ENCODE data around the gene FAM162B. TPM values are rescaled to one million over a fixed set of nuclear protein-coding genes. Genes with fewer than 3 reads are reported as not detected.
"Not testable (repeated sequence)": the region's sequence is repeated elsewhere in the genome, so short reads cannot be mapped to it uniquely, and the experiment has no call there.

The FAM162B gene
- total RNA-seq, 1 experiment from 2014 or later, result 2.1 TPM

DNA sequence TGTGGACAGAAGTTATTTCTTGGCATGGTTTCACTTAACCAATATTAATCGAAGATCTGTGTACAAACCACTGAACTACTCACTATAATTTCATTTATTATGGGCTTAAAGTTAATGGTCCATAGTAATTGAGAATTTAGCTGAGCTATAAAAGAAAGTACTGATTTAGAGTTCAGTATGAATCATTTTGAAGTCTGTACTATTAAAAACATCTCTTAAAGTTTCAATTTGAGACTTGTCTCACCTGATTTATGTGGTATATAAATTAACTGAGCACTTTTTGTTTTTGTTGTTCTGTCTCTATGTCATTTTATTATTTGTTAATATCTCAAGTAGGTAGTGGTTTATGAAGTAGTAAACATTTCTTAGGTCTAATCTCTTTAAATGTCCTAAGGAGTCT, 59.6 kb downstream of the FAM162B start:
- H3K27me3 Mint-ChIP-seq (ENCODE audit: low read depth), result no peaks in the 10 kb centered on the region
- no peak overlapping the region for H3K27ac ChIP-seq (ENCODE audit: insufficient read length, low read depth, low read length)
- no peak overlapping the region for H2BK20ac ChIP-seq (ENCODE audit: low read depth, low read length, poor library complexity, severe bottlenecking)
- no peaks in the 10 kb centered on the region for H3K23me2 ChIP-seq (ENCODE audit: insufficient read length, low read depth, low read length, poor library complexity, severe bottlenecking)
- no peak overlapping the region for H3K4ac ChIP-seq (ENCODE audit: low read depth, low read length)
- H3K27ac Mint-ChIP-seq, result no peak overlapping the region
- no peaks in the 10 kb centered on the region for H3K79me2 ChIP-seq (ENCODE audit: insufficient read depth, low read length)
- H4K20me1 ChIP-seq (ENCODE audit: control insufficient read depth, insufficient read depth, insufficient read length), result no peaks in the 10 kb centered on the region
- H3K79me1 ChIP-seq (ENCODE audit: insufficient read depth, low read depth, low read length, poor library complexity, severe bottlenecking), result no peaks in the 10 kb centered on the region
- H3K56ac ChIP-seq (ENCODE audit: insufficient read length, low read depth, low read length), result no peak overlapping the region
- no peak overlapping the region for H3K4me3 Mint-ChIP-seq
- H2BK120ac ChIP-seq (ENCODE audit: low read depth, low read length, poor library complexity, severe bottlenecking), result no peak overlapping the region
- no peaks in the 10 kb centered on the region for H3K9me3 ChIP-seq (ENCODE audit: control insufficient read depth, low read depth, low read length)
- WGBS (ENCODE audit: extremely low coverage, insufficient read length, low lambda C conversion rate), result no CpG with 5 or more reads among the region's 1 CpG
- H3K14ac ChIP-seq (ENCODE audit: insufficient read depth, low read length), result no peak overlapping the region
- no peak overlapping the region for H2BK15ac ChIP-seq (ENCODE audit: low read depth, low read length)
- H3K18ac ChIP-seq (ENCODE audit: insufficient read length, low read depth, low read length), result no peak overlapping the region
- H2AK5ac ChIP-seq (ENCODE audit: insufficient read length, low read length), result no peak overlapping the region
- no peak overlapping the region for H4K91ac ChIP-seq (ENCODE audit: insufficient read length, low read depth, low read length)
- H3K9me3 Mint-ChIP-seq, result no peaks in the 10 kb centered on the region
- no peak overlapping the region for H3K9ac ChIP-seq (ENCODE audit: extremely low read depth, insufficient read length, low read length)
- peaks cover 17 to 42% (median 32%) of the 10 kb centered on the region in 3 experiments; a peak in 6 of 7 replicates for H3K36me3 Mint-ChIP-seq (ENCODE audit: insufficient read depth in 1 of 3, low read depth in 3 of 3)
- no peak overlapping the region for H2BK5ac ChIP-seq (ENCODE audit: insufficient read length, low read length)
- H2BK12ac ChIP-seq (ENCODE audit: insufficient read length, low read depth, low read length), result no peak overlapping the region
- no peak for DNase-seq
- no peaks in the 10 kb centered on the region for H3K27me3 ChIP-seq (ENCODE audit: insufficient read depth, low read length)
- H4K5ac ChIP-seq (ENCODE audit: insufficient read length, low read depth, low read length), result no peak overlapping the region
- H3K23ac ChIP-seq (ENCODE audit: insufficient read length, low read depth, low read length), result no peak overlapping the region
- no peaks in the 10 kb centered on the region for H3K4me1 ChIP-seq (ENCODE audit: insufficient read depth, low read length)
- TF ChIP-seq, protein P1, sequence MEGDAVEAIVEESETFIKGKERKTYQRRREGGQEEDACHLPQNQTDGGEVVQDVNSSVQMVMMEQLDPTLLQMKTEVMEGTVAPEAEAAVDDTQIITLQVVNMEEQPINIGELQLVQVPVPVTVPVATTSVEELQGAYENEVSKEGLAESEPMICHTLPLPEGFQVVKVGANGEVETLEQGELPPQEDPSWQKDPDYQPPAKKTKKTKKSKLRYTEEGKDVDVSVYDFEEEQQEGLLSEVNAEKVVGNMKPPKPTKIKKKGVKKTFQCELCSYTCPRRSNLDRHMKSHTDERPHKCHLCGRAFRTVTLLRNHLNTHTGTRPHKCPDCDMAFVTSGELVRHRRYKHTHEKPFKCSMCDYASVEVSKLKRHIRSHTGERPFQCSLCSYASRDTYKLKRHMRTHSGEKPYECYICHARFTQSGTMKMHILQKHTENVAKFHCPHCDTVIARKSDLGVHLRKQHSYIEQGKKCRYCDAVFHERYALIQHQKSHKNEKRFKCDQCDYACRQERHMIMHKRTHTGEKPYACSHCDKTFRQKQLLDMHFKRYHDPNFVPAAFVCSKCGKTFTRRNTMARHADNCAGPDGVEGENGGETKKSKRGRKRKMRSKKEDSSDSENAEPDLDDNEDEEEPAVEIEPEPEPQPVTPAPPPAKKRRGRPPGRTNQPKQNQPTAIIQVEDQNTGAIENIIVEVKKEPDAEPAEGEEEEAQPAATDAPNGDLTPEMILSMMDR (conservative IDR thresholded peaks at IDR 0.05), result no peak
- no peak overlapping the region for H4K8ac ChIP-seq (replicated peaks; ENCODE audit: insufficient read length, low read depth, low read length)
- H3K4me2 ChIP-seq (ENCODE audit: insufficient read depth, insufficient read length, low read length), result no peak overlapping the region
- no peak overlapping the region for H3T11ph ChIP-seq (ENCODE audit: low read length)
- H3K4me1 Mint-ChIP-seq, result no peaks in the 10 kb centered on the region
- no peak overlapping the region for H2AFZ ChIP-seq (ENCODE audit: low read length)

DNA sequence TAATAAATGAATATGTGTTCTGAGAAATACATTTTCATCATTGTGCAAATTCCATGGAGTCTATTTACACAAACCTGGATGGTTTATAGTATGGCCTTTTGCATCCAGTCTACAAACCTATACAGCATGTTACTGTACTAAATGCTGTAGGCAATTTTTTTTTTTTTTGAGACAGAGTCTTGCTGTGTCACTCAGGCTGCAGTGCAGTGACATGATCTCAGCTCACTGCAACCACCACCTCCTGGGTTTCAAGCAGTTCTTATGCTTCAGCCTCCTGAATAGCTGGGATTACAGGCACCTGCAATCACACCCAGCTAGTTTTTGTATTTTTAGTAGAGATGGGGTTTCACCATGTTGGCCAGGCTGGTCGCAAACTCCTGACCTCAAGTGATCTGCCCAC, 61.6 kb downstream of the FAM162B start:
- H4K5ac ChIP-seq (ENCODE audit: insufficient read length, low read depth, low read length); H2BK120ac ChIP-seq (ENCODE audit: low read depth, low read length, poor library complexity, severe bottlenecking); H3K27me3 Mint-ChIP-seq (ENCODE audit: low read depth); DNase-seq; H3T11ph ChIP-seq (ENCODE audit: low read length); H4K8ac ChIP-seq (replicated peaks; ENCODE audit: insufficient read length, low read depth, low read length); H3K27ac ChIP-seq (ENCODE audit: insufficient read length, low read depth, low read length); H3K27me3 ChIP-seq (ENCODE audit: insufficient read depth, low read length); H2AK5ac ChIP-seq (ENCODE audit: insufficient read length, low read length); H2BK15ac ChIP-seq (ENCODE audit: low read depth, low read length); H2BK12ac ChIP-seq (ENCODE audit: insufficient read length, low read depth, low read length); H3K18ac ChIP-seq (ENCODE audit: insufficient read length, low read depth, low read length); H3K56ac ChIP-seq (ENCODE audit: insufficient read length, low read depth, low read length); H3K9me3 Mint-ChIP-seq; H3K23ac ChIP-seq (ENCODE audit: insufficient read length, low read depth, low read length); H3K9me3 ChIP-seq (ENCODE audit: control insufficient read depth, low read depth, low read length); H2BK5ac ChIP-seq (ENCODE audit: insufficient read length, low read length); H2BK20ac ChIP-seq (ENCODE audit: low read depth, low read length, poor library complexity, severe bottlenecking); H3K4me3 Mint-ChIP-seq; H4K91ac ChIP-seq (ENCODE audit: insufficient read length, low read depth, low read length); H3K23me2 ChIP-seq (ENCODE audit: insufficient read length, low read depth, low read length, poor library complexity, severe bottlenecking); H2AFZ ChIP-seq (ENCODE audit: low read length); H3K4me1 ChIP-seq (ENCODE audit: insufficient read depth, low read length); H3K14ac ChIP-seq (ENCODE audit: insufficient read depth, low read length); H3K79me1 ChIP-seq (ENCODE audit: insufficient read depth, low read depth, low read length, poor library complexity, severe bottlenecking); H3K79me2 ChIP-seq (ENCODE audit: insufficient read depth, low read length); H3K4ac ChIP-seq (ENCODE audit: low read depth, low read length); H3K27ac Mint-ChIP-seq; H3K4me1 Mint-ChIP-seq; H4K20me1 ChIP-seq (ENCODE audit: control insufficient read depth, insufficient read depth, insufficient read length); H3K4me2 ChIP-seq (ENCODE audit: insufficient read depth, insufficient read length, low read length); H3K9ac ChIP-seq (ENCODE audit: extremely low read depth, insufficient read length, low read length): not testable (repeated sequence)
- peaks cover 20 to 57% (median 42%) of the 10 kb centered on the region in 3 experiments; a peak in 6 of 7 replicates for H3K36me3 Mint-ChIP-seq (ENCODE audit: insufficient read depth in 1 of 3, low read depth in 3 of 3)
- WGBS (ENCODE audit: extremely low coverage, insufficient read length, low lambda C conversion rate), result no CpG with 5 or more reads among the region's 1 CpG
